NCI-H146 (cell line): ENCODE measurements around the gene GRWD1.
A peak's percentile ranks its signal among the peaks of the same experiment; 100 is the strongest.

Experiments used
- DNase-seq: peaks from one replicate; lab custom pipeline; 2025; lab: John Stamatoyannopoulos, UW

Gene GRWD1

DNA sequence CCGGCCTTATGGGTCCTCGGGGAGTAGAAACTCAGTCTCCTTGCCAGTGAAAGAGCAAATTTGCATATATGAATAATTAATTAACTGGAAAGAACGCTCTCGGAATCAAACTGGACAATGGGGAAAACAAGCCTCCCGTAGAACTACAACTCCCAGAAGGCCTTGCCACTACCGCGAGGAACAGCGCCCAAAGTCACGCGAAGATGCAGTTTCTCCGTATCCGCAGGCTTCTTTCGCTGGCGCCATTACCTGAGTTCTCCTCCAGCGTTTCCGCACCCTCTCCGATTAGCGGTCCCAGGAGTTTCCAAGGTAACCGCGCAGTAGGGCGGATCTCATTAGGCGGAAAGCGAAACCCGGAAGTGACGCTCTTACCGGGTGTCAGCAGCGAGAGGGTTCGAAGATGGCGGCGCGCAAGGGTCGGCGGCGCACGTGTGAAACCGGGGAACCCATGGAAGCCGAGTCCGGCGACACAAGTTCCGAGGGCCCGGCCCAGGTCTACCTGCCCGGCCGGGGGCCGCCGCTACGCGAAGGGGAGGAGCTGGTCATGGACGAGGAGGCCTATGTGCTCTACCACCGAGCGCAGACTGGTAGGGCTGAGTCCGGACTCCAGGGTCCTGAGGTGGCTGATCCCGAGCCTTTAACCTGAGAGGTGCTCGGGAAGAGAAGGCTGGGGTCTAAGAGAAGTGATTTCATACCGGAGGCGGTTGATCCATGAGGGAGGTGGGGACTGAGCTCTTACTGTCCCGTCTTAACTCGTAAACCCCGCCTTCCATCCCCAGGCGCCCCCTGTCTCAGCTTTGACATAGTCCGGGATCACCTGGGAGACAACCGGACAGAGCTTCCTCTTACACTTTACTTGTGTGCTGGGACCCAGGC is at the start of gene GRWD1:
GRWD1 (plus strand) TSS at position 378 of the 876 bp plus-strand sequence; CDS start at position 401, 23 bp downstream.
- DNase-seq: peak; percentile 99

DNA sequence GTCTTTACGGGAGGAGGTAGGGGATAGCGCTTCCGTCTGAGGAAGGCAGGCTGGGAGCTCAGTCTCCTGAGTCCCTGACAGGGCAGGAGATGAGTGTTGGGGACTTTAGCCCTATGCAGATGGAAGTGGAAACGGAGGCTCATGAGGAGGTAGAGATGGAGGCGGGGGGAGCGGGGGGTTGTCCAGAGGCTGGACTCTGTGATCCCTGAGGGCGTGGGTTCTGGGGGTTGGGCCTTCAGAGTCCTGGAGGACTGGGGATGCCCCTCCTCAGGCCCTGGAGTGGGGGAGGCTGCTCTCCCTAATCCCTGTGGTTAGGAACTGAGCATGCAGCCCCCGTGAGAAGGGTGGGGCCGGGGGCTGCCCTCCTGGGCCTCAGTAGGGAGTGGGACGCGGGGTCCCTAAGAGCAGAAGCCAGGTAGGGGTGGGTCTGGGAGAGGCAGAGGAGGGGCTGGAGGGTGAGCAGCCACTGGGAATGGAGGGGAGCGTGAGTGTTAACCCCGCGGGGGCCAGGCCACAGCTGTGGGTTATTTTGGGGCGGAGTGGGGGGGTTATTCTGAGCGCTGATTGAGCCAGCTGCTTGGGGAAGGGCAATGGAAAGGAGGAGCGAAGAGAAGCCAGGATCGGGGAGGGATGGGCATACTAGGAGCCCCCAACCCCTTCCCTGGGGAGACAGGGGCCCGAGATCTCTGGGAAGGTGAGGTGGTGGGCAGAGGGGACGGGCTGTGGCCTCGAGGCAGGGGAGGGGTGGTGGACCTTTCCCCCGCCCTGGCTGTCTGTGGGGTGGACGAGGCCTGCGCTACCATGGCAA is 49.6 kb upstream of the GRWD1 start:
- peak; percentile 52 for DNase-seq

DNA sequence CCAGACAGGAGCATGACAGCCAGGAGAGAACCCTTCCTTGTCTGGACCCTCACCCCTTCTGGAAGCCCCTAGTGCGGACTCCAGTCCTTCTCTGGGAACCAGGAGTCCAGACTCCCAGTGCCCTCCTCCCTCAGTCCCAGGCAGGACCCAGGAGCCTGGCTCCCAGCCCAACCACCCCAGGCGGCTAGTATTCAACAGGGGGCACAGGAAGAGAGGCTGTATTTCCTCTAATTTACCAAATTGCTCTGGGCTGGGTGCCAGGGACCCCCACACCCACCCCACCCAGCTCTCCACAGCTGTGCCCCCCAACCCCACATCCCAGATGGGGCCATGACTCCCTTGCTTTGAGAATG is 49.0 kb upstream of the GRWD1 start:
- DNase-seq: peak; percentile 61

DNA sequence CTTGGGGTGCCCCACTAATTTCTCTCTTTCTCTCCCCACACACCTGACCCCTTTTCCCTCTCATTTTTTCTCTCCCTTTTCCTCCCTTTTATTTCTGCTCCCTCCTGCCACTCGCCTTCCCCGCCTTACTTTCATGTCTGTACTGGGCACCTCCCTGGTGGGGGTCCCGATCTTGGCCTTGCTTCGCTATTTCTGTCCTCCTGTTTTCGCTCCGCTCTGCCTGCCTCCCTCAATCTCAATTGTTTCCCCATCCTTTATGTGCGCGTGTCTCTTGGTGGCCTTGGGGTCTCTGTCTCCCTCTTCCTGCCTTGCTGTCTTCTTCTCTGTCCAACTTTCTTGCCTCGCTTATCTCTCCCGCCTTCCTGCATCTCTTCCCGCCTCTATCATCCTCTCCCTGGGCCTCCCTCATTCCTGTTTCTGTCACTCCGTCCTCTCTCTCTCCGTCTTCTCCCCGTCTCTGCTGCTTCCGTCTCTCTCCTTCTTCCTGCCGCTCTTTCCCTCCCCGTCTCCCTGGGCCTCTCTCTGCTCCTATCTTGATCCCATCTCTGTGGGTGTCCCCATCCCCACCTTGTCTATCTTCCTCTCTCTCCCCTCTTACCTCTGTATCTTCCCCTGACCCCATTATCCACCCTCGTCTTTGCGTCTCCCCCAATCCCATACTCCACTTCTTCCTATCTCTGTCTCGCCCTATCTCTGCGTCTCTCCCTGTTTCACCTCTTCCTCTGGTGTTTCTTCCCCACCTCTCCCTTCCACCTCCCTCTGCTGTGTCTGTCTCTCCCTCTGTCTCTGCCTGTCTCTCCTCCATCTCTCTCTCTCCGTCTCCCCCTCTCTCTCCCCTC is 48.3 kb upstream of the GRWD1 start:
- DNase-seq: peak; percentile 45

DNA sequence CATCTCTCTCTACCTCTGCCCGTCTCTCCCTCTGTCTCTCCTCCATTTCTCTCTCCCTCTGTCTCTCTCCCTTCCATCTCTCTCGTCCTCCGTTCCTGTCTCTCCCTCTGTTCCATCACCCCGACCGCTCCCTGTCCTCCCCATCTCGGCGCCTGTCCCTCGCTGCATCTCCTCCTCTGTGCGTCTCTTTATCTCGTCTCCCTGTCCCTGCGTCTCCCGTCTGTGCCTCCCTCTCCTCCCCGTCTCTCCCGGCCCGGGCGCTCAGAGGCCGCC is 47.7 kb upstream of the GRWD1 start:
- peak; percentile 70 for DNase-seq

DNA sequence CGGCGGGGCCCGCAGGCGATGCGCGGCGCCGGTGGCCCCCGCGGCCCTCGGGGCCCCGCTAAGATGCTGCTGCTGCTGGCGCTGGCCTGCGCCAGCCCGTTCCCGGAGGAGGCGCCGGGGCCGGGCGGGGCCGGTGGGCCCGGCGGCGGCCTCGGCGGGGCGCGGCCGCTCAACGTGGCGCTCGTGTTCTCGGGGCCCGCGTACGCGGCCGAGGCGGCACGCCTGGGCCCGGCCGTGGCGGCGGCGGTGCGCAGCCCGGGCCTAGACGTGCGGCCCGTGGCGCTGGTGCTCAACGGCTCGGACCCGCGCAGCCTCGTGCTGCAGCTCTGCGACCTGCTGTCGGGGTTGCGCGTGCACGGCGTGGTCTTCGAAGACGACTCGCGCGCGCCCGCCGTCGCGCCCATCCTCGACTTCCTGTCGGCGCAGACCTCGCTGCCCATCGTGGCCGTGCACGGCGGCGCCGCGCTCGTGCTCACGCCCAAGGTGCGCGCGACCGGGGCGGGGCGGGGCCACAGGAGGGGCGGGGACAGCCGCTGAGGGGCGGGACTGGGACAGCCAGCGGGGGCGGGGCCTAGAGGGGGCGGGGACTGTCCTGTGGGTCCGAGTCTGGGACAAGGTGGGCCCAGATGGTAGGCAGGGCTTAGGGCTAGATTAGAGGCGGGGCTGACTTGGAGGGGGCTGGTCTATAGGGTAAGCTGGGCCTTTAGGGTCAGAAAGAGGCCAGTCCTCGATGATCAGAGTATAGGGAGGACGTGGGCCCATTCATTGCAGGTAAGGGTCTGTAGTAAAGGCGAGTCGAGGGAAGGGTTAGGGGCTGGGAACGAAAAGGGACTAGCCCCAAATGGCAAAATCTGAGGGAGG is 47.2 kb upstream of the GRWD1 start:
- DNase-seq: peak; percentile 97

DNA sequence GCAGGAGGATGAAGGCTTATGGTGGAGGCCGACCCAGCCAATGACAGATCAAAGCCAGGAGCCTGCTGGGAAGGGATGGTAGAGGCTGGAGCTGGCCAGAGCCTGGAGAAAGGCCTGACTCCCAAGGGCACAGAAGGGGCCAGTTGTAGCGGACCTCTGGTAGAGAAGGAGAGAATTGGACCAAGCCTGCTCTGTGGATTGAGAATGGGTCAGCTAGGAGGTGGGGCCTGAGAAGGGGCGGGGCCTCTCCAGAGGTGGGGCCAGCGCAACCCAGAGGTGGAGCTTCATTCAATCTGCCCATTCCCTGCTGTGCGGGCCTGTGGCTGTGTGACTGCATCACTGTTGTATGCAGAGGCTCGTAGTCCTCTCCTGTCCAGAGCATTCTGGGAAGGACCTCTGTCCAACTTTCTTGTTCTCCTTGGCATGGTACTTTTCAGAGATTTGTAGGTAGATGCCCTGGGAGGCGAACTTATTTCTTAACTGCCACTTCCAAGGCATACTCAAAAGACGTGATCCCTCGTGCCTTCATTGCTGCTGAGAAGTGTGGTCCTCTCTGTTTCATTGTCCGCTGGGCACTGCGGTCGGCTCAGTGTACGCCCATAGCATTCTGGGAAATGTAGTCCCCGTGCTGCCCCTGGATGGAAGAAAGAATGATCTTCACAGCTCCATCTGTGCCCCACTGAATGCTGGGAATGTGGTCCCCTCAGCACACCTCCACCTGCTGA is 45.6 kb upstream of the GRWD1 start:
- DNase-seq: peak; percentile 99

DNA sequence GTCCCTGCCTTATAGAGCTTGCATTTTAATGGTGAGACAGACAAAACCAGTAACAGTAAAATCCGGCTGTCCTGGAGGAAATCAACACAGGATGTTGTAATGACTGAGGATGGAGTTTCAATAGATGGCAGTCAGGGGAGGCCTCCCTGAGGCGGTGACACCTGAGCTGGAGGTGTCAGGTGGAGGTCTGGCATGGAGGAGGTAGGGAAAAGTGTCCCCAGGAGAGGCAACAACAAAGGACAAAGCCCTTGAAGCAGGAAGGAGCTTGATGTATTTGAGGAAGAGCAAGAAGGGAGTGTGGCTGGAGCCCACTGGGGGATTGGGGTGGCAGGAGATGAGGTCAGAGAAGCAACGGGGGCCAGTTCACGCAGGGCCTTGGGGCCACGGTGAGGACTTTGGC is 44.5 kb upstream of the GRWD1 start:
- DNase-seq: peak; percentile 46

DNA sequence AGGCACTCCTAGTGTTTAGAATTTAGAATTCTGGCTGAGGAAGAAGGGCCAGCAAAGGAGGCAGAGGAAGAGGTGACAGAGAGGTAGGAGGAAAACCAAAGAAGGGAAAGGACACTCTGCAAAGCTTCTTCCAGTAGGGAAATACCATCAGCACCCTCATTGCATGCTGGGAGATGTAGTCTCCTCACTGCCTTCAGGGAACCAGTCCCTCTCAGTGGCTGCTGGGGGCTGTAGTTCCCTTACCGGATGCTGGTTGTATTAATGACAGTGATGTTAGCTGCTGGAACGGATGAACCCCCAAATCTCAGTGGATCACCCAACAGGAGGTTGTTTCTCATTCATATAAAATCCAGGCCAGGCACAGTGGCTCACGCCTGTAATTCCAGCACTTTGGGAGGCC is 42.2 kb upstream of the GRWD1 start:
- peak; percentile 63 for DNase-seq

DNA sequence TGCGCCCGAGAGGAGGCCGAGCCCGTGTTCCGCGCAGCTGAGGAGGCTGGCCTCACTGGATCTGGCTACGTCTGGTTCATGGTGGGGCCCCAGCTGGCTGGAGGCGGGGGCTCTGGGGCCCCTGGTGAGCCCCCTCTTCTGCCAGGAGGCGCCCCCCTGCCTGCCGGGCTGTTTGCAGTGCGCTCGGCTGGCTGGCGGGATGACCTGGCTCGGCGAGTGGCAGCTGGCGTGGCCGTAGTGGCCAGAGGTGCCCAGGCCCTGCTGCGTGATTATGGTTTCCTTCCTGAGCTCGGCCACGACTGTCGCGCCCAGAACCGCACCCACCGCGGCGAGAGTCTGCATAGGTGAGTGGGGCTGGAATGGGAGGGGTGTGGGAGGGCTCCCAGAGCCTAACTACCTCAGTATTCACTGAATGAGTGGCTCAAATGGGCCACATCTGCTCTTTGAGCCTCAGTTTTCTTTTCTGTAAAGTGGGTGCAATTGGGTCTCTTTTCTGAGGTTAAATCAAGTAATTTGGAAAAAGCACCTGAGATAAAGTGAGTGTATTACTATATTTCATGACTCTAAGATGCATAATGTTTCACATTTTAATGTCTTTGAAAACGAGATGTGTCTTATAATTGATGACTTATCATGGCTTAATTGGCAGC is 40.6 kb upstream of the GRWD1 start:
- no peak for DNase-seq

DNA sequence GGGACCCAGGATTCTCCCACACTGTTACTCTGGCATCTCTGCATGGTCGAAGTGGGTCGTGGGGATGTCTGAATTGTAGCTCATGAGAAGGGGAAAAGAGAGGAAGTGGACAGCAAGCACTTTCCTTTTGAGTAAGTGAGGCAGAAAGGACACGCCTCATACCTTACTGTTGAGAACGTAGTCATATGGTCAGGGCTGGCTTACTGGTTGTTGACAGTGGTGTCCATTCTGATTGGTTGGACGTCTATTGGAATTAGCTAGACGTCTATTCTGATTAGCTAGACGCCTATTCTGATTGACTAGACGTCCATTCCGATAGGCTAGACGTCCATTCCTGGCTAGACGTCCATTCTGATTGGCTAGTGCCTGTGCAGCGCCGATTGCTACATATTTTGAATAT is 39.9 kb upstream of the GRWD1 start:
- DNase-seq: no peak

DNA sequence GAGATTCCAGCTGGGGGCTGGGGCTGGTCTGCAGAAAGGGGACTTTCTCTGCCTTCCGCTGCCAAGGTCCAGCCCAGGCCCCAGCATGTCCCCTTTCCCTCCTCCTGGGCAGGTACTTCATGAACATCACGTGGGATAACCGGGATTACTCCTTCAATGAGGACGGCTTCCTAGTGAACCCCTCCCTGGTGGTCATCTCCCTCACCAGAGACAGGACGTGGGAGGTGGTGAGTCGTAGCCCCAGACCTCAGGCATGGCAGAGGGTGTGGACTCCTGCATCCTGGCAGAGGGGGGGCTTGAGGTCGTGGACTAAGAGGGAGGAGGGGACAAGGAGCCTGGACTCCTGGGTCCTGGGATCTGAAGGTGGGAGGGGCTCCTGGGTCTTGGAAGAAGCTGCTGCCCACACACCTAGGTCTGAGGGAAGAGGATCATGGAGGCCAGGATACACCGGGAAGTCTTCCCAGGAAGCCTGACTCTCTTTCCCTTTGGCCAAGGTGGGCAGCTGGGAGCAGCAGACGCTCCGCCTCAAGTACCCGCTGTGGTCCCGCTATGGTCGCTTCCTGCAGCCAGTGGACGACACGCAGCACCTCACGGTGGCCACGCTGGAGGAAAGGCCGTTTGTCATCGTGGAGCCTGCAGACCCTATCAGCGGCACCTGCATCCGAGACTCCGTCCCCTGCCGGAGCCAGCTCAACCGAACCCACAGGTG is 31.8 kb upstream of the GRWD1 start:
- no peak for DNase-seq

DNA sequence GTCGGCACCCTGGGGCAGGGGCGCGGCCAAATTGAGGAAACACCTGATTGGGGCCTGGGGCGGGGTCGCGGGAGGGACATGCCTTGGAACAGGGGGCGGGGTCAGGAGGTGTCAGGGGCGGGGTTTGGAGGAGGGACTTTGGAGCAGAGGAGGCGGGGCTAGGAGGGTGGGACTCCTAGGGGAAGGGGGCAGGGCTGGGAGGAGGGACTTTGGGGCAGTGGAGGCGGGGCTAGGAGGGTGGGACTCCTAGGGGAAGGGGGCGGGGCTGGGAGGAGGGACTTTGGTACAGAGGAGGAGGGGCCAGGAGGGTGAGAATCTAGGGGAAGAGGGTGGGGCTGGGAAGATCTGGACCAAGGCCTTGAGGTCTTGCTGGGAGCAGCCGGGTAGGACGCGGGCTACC is 30.4 kb upstream of the GRWD1 start:
- peak; percentile 45 for DNase-seq

DNA sequence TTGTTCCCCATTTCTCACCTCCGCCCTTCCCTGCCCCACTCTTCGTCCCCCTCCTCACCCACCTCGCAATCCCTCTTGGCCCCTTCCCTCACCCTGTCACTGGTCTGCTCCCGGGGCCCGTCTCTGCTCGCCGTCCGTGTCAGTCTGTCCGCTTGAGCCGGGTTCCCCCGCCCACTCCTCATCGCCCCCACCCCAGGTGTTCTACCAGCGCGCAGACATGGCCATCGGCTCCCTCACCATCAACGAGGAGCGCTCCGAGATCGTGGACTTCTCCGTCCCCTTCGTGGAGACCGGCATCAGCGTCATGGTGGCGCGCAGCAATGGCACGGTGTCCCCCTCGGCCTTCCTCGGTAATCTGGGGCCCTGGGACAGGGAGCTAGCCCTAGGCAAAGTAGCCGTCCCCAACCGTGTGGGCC is 30.0 kb upstream of the GRWD1 start:
- no peak for DNase-seq

DNA sequence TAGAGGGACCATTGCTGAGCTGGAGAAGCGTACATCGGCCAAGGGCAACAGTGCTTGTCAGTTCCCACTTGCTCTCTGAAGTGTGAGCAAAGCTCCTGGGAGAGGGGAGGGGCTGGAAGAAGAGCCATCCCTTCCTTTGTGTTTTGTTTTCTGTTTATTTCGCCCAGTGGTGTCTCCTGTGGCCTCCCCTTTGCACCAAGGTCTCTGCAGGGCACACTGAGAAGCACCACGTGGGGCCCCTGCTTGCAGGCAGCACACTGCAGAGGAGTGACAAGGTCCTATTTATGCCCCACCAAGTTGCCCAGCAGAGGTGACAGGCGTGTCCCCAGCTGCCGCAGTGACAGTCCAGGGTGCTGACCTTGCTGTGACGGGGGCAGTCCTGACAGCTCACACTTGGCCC is 28.4 kb upstream of the GRWD1 start:
- no peak for DNase-seq

DNA sequence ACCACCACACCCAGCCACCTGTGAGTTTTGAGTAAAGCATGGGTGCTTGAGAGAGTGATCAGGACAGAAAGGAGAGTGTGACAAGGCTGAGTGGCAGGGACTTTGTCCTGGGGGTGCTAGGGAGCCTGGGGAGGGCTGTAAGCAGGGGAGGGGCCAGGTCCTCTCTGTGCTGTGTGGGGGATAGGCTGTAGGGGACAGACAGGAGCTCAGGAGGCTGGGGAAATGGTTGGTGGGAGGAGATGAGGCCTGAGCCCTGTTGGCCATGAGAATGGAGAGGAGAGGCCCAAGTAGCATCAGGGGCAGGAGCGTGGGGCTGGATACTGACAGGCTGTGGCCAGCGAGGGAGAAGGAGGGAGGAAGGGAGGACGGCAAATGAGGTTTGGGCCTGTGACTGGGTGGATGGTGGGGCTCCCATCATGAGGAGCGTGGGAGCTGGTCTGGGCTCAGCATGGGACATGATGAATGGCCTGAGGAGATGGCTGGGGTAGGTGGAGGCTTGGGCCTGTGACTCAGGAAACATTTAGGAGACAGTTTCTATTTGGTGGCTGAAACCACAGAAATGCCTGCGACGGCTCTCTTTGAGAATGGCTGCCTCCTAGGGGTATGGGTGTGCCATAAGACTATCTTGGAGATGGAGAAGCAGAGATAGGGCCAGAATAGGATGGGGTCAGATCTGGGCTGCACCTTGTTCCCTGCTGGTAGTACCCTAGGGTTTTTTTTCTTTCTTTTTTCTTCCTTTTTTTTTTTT is 27.3 kb upstream of the GRWD1 start:
- DNase-seq: no peak

DNA sequence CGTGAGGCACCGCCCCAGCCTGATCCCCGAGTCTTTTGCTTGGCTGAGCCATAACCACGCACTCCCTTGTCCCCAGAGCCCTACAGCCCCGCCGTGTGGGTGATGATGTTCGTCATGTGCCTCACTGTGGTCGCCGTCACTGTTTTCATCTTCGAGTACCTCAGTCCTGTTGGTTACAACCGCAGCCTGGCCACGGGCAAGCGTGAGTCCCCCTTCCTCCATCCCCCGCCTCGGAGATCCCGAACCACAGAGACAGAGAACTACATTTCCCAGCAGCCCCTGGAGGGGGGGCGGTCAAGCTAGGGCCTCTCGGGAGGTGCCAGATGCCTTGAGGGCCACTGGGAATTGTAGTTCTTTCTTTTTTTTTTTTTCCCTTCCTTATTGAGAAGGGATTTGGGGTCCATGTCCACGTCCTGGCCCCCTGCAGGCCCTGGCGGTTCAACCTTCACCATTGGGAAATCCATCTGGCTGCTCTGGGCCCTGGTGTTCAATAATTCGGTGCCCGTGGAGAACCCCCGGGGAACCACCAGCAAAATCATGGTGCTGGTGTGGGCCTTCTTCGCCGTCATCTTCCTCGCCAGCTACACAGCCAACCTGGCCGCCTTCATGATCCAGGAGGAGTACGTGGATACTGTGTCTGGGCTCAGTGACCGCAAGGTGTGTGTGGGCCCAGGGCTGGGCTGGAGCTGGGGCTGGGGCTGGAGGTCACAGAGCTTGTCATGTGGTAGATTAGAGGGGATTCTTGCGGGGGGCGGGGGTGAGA is 26.4 kb upstream of the GRWD1 start:
- peak; percentile 27 for DNase-seq

DNA sequence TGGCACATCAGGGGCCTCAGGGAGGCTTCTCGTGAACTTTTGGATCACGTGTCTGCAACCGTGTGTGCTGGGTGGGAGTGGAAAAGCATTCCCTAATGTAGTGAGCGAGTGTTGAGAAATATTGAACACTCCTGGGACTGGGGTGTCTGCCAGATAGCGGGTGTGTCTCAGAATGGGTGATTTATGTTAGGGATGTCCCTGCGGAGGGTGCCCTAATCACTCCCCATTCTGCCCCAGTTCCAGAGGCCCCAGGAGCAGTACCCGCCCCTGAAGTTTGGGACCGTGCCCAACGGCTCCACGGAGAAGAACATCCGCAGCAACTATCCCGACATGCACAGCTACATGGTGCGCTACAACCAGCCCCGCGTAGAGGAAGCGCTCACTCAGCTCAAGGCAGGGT is 24.2 kb upstream of the GRWD1 start:
- no peak for DNase-seq
